HUES64 (cell line): Measurements from ENCODE around the gene APCDD1L.
"Not testable (repeated sequence)": the region's sequence is repeated elsewhere in the genome, so short reads cannot be mapped to it uniquely, and the experiment has no call there.

Source experiments
- H3K27ac ChIP-seq: 2 replicates; pipeline ENCODE4 v1.7.0; 2013; ENCODE audit warnings: low read depth, low read length, inconsistent platforms
- H3K27me3 ChIP-seq: 2 replicates; pipeline ENCODE4 v1.6.1; 2013; ENCODE audit warnings: mild to moderate bottlenecking, low read length; ENCODE audit not compliant: insufficient read depth
- H3K36me3 ChIP-seq: 2 replicates; pipeline ENCODE4 v1.6.1; 2013; ENCODE audit warnings: mild to moderate bottlenecking, low read length; ENCODE audit not compliant: insufficient read depth
- H3K4me1 ChIP-seq: 2 replicates; pipeline ENCODE4 v1.6.1; 2013; ENCODE audit warnings: mild to moderate bottlenecking, low read length, moderate library complexity; ENCODE audit not compliant: insufficient read depth
- H3K4me3 ChIP-seq: 2 replicates; pipeline ENCODE4 v1.5.1; 2013; ENCODE audit warnings: mild to moderate bottlenecking, low read length, moderate library complexity
- H3K9ac ChIP-seq: 2 replicates; pipeline ENCODE4 v1.6.1; 2013; ENCODE audit warnings: mild to moderate bottlenecking, low read depth, low read length
- H3K9me3 ChIP-seq: 2 replicates; pipeline ENCODE4 v1.6.1; 2013; ENCODE audit warnings: low read depth, low read length; ENCODE audit not compliant: insufficient read depth
- WGBS: fragments of 150-250, 120-280 bp; methylation state at CpG from one replicate; pipeline ENCODE4 v1.1.7; 2013; ENCODE audit warnings: missing lambda C conversion rate; 5-methylcytosine and 5-hydroxymethylcytosine counted together

The APCDD1L gene

GRCh38 chr20:58433029-58433647, 82.1 kb downstream of the APCDD1L start:
- Histone ChIP-seq H3K27me3 (no peaks in the 10 kb centered on the region), H3K27ac (no peak overlapping the region), H3K9ac (no peak overlapping the region), H3K36me3 (no peaks in the 10 kb centered on the region), H3K4me1 (peaks cover 25% of the 10 kb centered on the region), H3K4me3 (no peak overlapping the region), H3K9me3 (no peaks in the 10 kb centered on the region)
- WGBS = 93% methylated on average over 2 of the region's 2 CpGs

GRCh38 chr20:58432186-58432954, 82.8 kb downstream of the APCDD1L start:
- no peaks in the 10 kb centered on the region for H3K27me3 ChIP-seq
- WGBS = 91% methylated on average over 3 of the region's 3 CpGs
- H3K9ac ChIP-seq = no peak overlapping the region
- no peak overlapping the region for H3K27ac ChIP-seq
- H3K9me3 ChIP-seq = no peaks in the 10 kb centered on the region; the same call in 1 of the 2 replicates
- H3K4me3 ChIP-seq = no peak overlapping the region
- H3K36me3 ChIP-seq = no peaks in the 10 kb centered on the region
- H3K4me1 ChIP-seq = peaks cover 25% of the 10 kb centered on the region

GRCh38 chr20:58431134-58431533, 84.1 kb downstream of the APCDD1L start:
- 98% methylated on average over 2 of the region's 2 CpGs for WGBS
- H3K27me3 ChIP-seq = no peaks in the 10 kb centered on the region
- H3K4me1 ChIP-seq = peaks cover 25% of the 10 kb centered on the region
- no peak overlapping the region for H3K27ac ChIP-seq
- no peak overlapping the region for H3K4me3 ChIP-seq
- no peaks in the 10 kb centered on the region; the same call in 1 of the 2 replicates for H3K9me3 ChIP-seq
- H3K9ac ChIP-seq = no peak overlapping the region
- H3K36me3 ChIP-seq = 0 out of 2 replicates have a peak, but pooled peaks cover 7% of the 10 kb centered on the region

GRCh38 chr20:58429303-58429702, 85.9 kb downstream of the APCDD1L start:
- 94% methylated on average over 7 of the region's 7 CpGs for WGBS
- Histone ChIP-seq H3K9ac (no peak overlapping the region), H3K27me3 (no peaks in the 10 kb centered on the region), H3K4me3 (no peak overlapping the region), H3K36me3 (peaks cover 16% of the 10 kb centered on the region; the same call in 1 of the 2 replicates), H3K9me3 (no peaks in the 10 kb centered on the region; the same call in 1 of the 2 replicates), H3K27ac (no peak overlapping the region), H3K4me1 (peaks cover 19% of the 10 kb centered on the region)

- no peak overlapping the region for H3K4me3 ChIP-seq
- WGBS = 97% methylated on average over 2 of the region's 2 CpGs
- no peak overlapping the region for H3K27ac ChIP-seq
- no peaks in the 10 kb centered on the region for H3K27me3 ChIP-seq
- no peak overlapping the region for H3K9ac ChIP-seq
- H3K9me3 ChIP-seq = no peaks in the 10 kb centered on the region; the same call in 1 of the 2 replicates
- H3K36me3 ChIP-seq = peaks cover 16% of the 10 kb centered on the region; the same call in 1 of the 2 replicates
- peaks cover 20% of the 10 kb centered on the region for H3K4me1 ChIP-seq
Measured at GRCh38 chr20:58428364-58428763, 86.8 kb downstream of the APCDD1L start.

- not testable (repeated sequence) for H3K4me3 ChIP-seq, H3K9me3 ChIP-seq, H3K27me3 ChIP-seq, H3K27ac ChIP-seq, H3K9ac ChIP-seq
- H3K36me3 ChIP-seq = peaks cover 16% of the 10 kb centered on the region; the same call in 1 of the 2 replicates
- peaks cover 23% of the 10 kb centered on the region for H3K4me1 ChIP-seq
- 97% methylated on average over 3 of the region's 3 CpGs for WGBS
Measured at GRCh38 chr20:58427571-58427970, 87.6 kb downstream of the APCDD1L start.

GRCh38 chr20:58424218-58424969, 90.8 kb downstream of the APCDD1L start:
- Histone ChIP-seq H3K4me1 (peaks cover 32% of the 10 kb centered on the region), H3K27ac (0 out of 2 replicates have a peak overlapping the region, but pooled peaks have one; percentile 6), H3K4me3 (no peak overlapping the region), H3K27me3 (no peaks in the 10 kb centered on the region), H3K9ac (no peak overlapping the region), H3K36me3 (peaks cover 25% of the 10 kb centered on the region), H3K9me3 (no peaks in the 10 kb centered on the region; the same call in 1 of the 2 replicates)
- 64% methylated on average over 5 of the region's 6 CpGs for WGBS

- Histone ChIP-seq H3K4me1 (peaks cover 55% of the 10 kb centered on the region), H3K27me3 (no peaks in the 10 kb centered on the region), H3K4me3 (no peak overlapping the region), H3K36me3 (peaks cover 32% of the 10 kb centered on the region), H3K9ac (no peak overlapping the region), H3K9me3 (no peaks in the 10 kb centered on the region; the same call in 1 of the 2 replicates), H3K27ac (no peak overlapping the region)
- 74% methylated on average over 1 of the region's 1 CpG for WGBS
Measured at GRCh38 chr20:58421497-58421850, 93.7 kb downstream of the APCDD1L start.

- peaks cover 28% of the 10 kb centered on the region for H3K36me3 ChIP-seq
- H3K4me1 ChIP-seq = peaks cover 60% of the 10 kb centered on the region
- no peaks in the 10 kb centered on the region for H3K27me3 ChIP-seq
- no peak overlapping the region for H3K27ac ChIP-seq
- 90% methylated on average over 2 of the region's 5 CpGs for WGBS
- H3K4me3 ChIP-seq = no peak overlapping the region
- H3K9me3 ChIP-seq = no peaks in the 10 kb centered on the region
- no peak overlapping the region for H3K9ac ChIP-seq
Measured at GRCh38 chr20:58420798-58421496, 94.3 kb downstream of the APCDD1L start.

GRCh38 chr20:58418949-58419748, 96.0 kb downstream of the APCDD1L start:
- Histone ChIP-seq H3K27ac (no peak overlapping the region), H3K9ac (no peak overlapping the region), H3K27me3 (no peaks in the 10 kb centered on the region), H3K4me3 (no peak overlapping the region), H3K4me1 (peaks cover 57% of the 10 kb centered on the region), H3K36me3 (peaks cover 23% of the 10 kb centered on the region), H3K9me3 (0 out of 2 replicates have a peak, but pooled peaks cover 3% of the 10 kb centered on the region)
- 86% methylated on average over 5 of the region's 5 CpGs for WGBS
